Liver (tissue), 9 donors: ENCODE data around the gene ARHGEF16. TPM values are rescaled to one million over a fixed set of nuclear protein-coding genes. Genes with fewer than 3 reads are reported as not detected.

Experiments
- DNase-seq: peaks from one replicate; pipeline ENCODE4 v3.0.0-alpha.2; 2017; ENCODE audit warnings: low spot score
- H3K27ac ChIP-seq, 2 donors: one replicate each; pipeline ENCODE4 v1.7.0; 2013; ENCODE audit warnings: inconsistent platforms in 2 of 2, low read length in 2 of 2, control low read depth in 1 of 2, low read depth in 1 of 2, mild to moderate bottlenecking in 1 of 2
- H3K27me3 ChIP-seq, 4 donors: one replicate each; pipeline versions ENCODE4 v1.6.1 to v1.7.0; 2013; ENCODE audit warnings: low read length in 3 of 4, inconsistent platforms in 1 of 4, mild to moderate bottlenecking in 1 of 4, moderate library complexity in 1 of 4; ENCODE audit not compliant: control insufficient read depth in 4 of 4, insufficient read depth in 4 of 4
- H3K36me3 ChIP-seq, 4 donors: one replicate each; pipeline versions ENCODE4 v1.6.1 to v1.7.0; 2013; ENCODE audit warnings: low read length in 3 of 4, mild to moderate bottlenecking in 3 of 4, low read depth in 1 of 4, moderate library complexity in 1 of 4; ENCODE audit not compliant: control insufficient read depth in 4 of 4, insufficient read depth in 3 of 4
- H3K4me1 ChIP-seq, 4 donors: one replicate each; pipeline versions ENCODE4 v1.6.1 to v1.7.0; 2013; ENCODE audit warnings: low read length in 3 of 4, mild to moderate bottlenecking in 3 of 4, moderate library complexity in 1 of 4; ENCODE audit not compliant: control insufficient read depth in 4 of 4, insufficient read depth in 4 of 4
- H3K4me3 ChIP-seq, 3 donors: one replicate each; pipeline versions ENCODE4 v1.6.1 to v1.7.0; 2013; ENCODE audit warnings: low read length in 3 of 3, control low read depth in 1 of 3, low read depth in 1 of 3, mild to moderate bottlenecking in 1 of 3
- H3K9ac ChIP-seq, 2 donors: one replicate each; pipeline ENCODE4 v1.7.0; 2013; ENCODE audit warnings: low read length in 2 of 2, mild to moderate bottlenecking in 2 of 2, moderate library complexity in 2 of 2, control low read depth in 1 of 2, low read depth in 1 of 2
- H3K9me3 ChIP-seq, 4 donors: one replicate each; pipeline versions ENCODE4 v1.6.1 to v1.7.0; 2013; ENCODE audit warnings: low read length in 3 of 4; ENCODE audit not compliant: control insufficient read depth in 4 of 4
- EGR1 ChIP-seq, 2 donors: IDR thresholded peaks; 2 replicates each; pipeline ENCODE4 v1.6.1; 2016 to 2018; ENCODE audit warnings: antibody characterized with exemption in 2 of 2, low read depth in 2 of 2
- FOXA2 ChIP-seq: IDR thresholded peaks from 2 replicates; pipeline ENCODE4 v1.6.1; 2016; ENCODE audit warnings: antibody characterized with exemption
- GABPA ChIP-seq, 2 donors: IDR thresholded peaks in 1 of 2; conservative IDR thresholded peaks in 1 of 2; 2 replicates each; pipeline ENCODE4 v1.6.1; 2016; ENCODE audit warnings: antibody characterized with exemption in 2 of 2, mild to moderate bottlenecking in 1 of 2, moderate library complexity in 1 of 2
- HNF4A ChIP-seq, 2 donors: conservative IDR thresholded peaks; 2 replicates each; pipeline ENCODE4 v1.6.1; 2016; ENCODE audit warnings: antibody characterized with exemption in 2 of 2, mild to moderate bottlenecking in 2 of 2
- HNF4G ChIP-seq: IDR thresholded peaks from 2 replicates; pipeline ENCODE4 v1.6.1; 2016; ENCODE audit warnings: antibody characterized with exemption
- JUND ChIP-seq, 2 donors: IDR thresholded peaks; 2 replicates each; pipeline ENCODE4 v1.6.1; 2016; ENCODE audit warnings: antibody characterized with exemption in 2 of 2
- NR2F2 ChIP-seq: IDR thresholded peaks from 2 replicates; pipeline ENCODE4 v1.6.1; 2016; ENCODE audit warnings: antibody characterized with exemption
- RAD21 ChIP-seq, 2 donors: IDR thresholded peaks; 2 replicates each; pipeline ENCODE4 v1.6.1; 2016; ENCODE audit warnings: antibody characterized with exemption in 2 of 2, mild to moderate bottlenecking in 2 of 2
- RXRA ChIP-seq, 2 donors: IDR thresholded peaks; 2 replicates each; pipeline ENCODE4 v1.6.1; 2017 to 2018; ENCODE audit warnings: antibody characterized with exemption in 2 of 2, mild to moderate bottlenecking in 1 of 2
- SP1 ChIP-seq: IDR thresholded peaks from 2 replicates; pipeline ENCODE4 v1.6.1; 2018; ENCODE audit warnings: antibody characterized with exemption, mild to moderate bottlenecking
- TAF1 ChIP-seq: conservative IDR thresholded peaks from 2 replicates; pipeline ENCODE4 v1.6.1; 2016; ENCODE audit warnings: antibody characterized with exemption, mild to moderate bottlenecking
- YY1 ChIP-seq: IDR thresholded peaks from 2 replicates; pipeline ENCODE4 v1.6.1; 2016; ENCODE audit warnings: antibody characterized with exemption, mild to moderate bottlenecking
- ZBTB33 ChIP-seq: IDR thresholded peaks from 2 replicates; pipeline ENCODE4 v1.6.1; 2016; ENCODE audit warnings: antibody characterized with exemption
- WGBS: extraction: QIAGEN DNeasy Blood & Tissue Kit; methylation state at CpG from one replicate; pipeline ENCODE4 v1.1.7; 2013; 5-methylcytosine and 5-hydroxymethylcytosine counted together
- polyA plus RNA-seq, 2 donors: library from polyadenylated mRNA; stranded (reverse) in 1 of 2; unstranded in 1 of 2; fragments of 200-250 nt in 1 of 2; fragments of >200 nt in 1 of 2; fragmentation: Nextera tagmentation in 1 of 2; extraction: Ambion mirVana in 1 of 2; gene quantifications; one replicate each; pipeline versions ENCODE4 v1.2.1 to v1.2.3, GENCODE V29; 2013 to 2015
- total RNA-seq, 2 donors: library from RNA; depleted of rRNA; stranded (reverse); fragments of >200 nt; gene quantifications; one replicate each; pipeline ENCODE4 v1.2.3, GENCODE V29; 2014
- TF ChIP-seq, protein P1 (sequence below): IDR thresholded peaks from 2 replicates; pipeline ENCODE4 v1.6.1; 2016; ENCODE audit warnings: antibody characterized with exemption
- TF ChIP-seq, protein P2 (sequence below): IDR thresholded peaks from 2 replicates; pipeline ENCODE4 v1.6.1; 2016; ENCODE audit warnings: antibody characterized with exemption
- TF ChIP-seq, protein P3 (sequence below): IDR thresholded peaks from 2 replicates; pipeline ENCODE4 v1.6.1; 2016; ENCODE audit warnings: antibody characterized with exemption, mild to moderate bottlenecking
- TF ChIP-seq, protein P4 (sequence below): fragments of 150-350 bp; IDR thresholded peaks from 2 replicates; pipeline ENCODE4 v1.5.1; 2017; ENCODE audit warnings: improper control_type of control experiment, low read depth, low read length; ENCODE audit not compliant: missing input control
- donor health status: healthy.
- donor health status: healthy.
- donor health status: healthy.
- donor health status: healthy.
- donor health status: healthy.

Gene ARHGEF16
- total and polyA plus RNA-seq, 4 donors: 0.65 to 5.6 (median 2.8) TPM

GRCh38 chr1:3441410-3441847 lies 13.0 kb upstream of the ARHGEF16 start:
- Histone ChIP-seq H3K4me1 (no peaks in the 10 kb centered on the region), H3K27me3 (no peaks in the 10 kb centered on the region), H3K9ac (no peak overlapping the region), H3K36me3 (no peaks in the 10 kb centered on the region), H3K27ac (no peak overlapping the region), H3K4me3 (no peak overlapping the region), H3K9me3 (no peaks in the 10 kb centered on the region)
- DNase-seq: no peak
- TF ChIP-seq SP1 (no peak), YY1 (no peak), GABPA (IDR thresholded peaks at IDR 0.05 in 1 of 2, conservative IDR thresholded peaks at IDR 0.05 in 1 of 2) (no peak), FOXA2 (no peak), NR2F2 (no peak), RXRA (IDR thresholded peaks at IDR 0.05) (no peak), TAF1 (no peak), HNF4A (conservative IDR thresholded peaks at IDR 0.05) (no peak), ZBTB33 (no peak), RAD21 (IDR thresholded peaks at IDR 0.05) (no peak), EGR1 (IDR thresholded peaks at IDR 0.05; ENCODE audit: low read depth in 2 of 2) (no peak), HNF4G (no peak), JUND (IDR thresholded peaks at IDR 0.05) (no peak)
- TF ChIP-seq, protein P1, sequence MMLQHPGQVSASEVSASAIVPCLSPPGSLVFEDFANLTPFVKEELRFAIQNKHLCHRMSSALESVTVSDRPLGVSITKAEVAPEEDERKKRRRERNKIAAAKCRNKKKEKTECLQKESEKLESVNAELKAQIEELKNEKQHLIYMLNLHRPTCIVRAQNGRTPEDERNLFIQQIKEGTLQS: no peak
- TF ChIP-seq, protein P2, sequence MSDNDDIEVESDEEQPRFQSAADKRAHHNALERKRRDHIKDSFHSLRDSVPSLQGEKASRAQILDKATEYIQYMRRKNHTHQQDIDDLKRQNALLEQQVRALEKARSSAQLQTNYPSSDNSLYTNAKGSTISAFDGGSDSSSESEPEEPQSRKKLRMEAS: no peak
- 40% methylated on average over 8 of the region's 8 CpGs for WGBS

DNA sequence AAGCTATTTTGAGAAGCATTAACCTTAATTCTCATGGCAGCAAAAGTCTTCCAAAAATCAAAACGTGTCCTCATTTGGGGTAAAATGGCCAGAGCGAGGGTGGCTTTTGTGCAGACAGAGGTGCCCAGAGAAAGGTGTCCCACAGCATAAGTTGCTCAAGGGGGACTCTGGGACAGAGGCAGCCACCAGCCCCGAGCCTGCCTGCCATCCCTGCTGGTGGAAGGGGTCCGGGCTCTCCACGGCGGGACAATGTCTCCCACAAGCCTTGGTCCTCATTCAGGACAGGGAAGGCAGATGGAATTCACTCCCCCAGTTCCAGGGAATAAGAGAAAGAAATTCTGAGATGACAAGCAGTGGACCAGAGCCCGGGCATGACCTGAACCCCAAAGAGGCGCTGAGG lies 12.6 kb upstream of the ARHGEF16 start:
- DNase-seq: no peak
- WGBS: 75% methylated on average over 8 of the region's 8 CpGs
- H3K4me3 ChIP-seq: no peak overlapping the region

More for the DNA sequence above, 12.6 kb upstream of the ARHGEF16 start:
- no peak for TF ChIP-seq TAF1
- TF ChIP-seq, protein P3, sequence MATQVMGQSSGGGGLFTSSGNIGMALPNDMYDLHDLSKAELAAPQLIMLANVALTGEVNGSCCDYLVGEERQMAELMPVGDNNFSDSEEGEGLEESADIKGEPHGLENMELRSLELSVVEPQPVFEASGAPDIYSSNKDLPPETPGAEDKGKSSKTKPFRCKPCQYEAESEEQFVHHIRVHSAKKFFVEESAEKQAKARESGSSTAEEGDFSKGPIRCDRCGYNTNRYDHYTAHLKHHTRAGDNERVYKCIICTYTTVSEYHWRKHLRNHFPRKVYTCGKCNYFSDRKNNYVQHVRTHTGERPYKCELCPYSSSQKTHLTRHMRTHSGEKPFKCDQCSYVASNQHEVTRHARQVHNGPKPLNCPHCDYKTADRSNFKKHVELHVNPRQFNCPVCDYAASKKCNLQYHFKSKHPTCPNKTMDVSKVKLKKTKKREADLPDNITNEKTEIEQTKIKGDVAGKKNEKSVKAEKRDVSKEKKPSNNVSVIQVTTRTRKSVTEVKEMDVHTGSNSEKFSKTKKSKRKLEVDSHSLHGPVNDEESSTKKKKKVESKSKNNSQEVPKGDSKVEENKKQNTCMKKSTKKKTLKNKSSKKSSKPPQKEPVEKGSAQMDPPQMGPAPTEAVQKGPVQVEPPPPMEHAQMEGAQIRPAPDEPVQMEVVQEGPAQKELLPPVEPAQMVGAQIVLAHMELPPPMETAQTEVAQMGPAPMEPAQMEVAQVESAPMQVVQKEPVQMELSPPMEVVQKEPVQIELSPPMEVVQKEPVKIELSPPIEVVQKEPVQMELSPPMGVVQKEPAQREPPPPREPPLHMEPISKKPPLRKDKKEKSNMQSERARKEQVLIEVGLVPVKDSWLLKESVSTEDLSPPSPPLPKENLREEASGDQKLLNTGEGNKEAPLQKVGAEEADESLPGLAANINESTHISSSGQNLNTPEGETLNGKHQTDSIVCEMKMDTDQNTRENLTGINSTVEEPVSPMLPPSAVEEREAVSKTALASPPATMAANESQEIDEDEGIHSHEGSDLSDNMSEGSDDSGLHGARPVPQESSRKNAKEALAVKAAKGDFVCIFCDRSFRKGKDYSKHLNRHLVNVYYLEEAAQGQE: no peak
- TF ChIP-seq, protein P4, sequence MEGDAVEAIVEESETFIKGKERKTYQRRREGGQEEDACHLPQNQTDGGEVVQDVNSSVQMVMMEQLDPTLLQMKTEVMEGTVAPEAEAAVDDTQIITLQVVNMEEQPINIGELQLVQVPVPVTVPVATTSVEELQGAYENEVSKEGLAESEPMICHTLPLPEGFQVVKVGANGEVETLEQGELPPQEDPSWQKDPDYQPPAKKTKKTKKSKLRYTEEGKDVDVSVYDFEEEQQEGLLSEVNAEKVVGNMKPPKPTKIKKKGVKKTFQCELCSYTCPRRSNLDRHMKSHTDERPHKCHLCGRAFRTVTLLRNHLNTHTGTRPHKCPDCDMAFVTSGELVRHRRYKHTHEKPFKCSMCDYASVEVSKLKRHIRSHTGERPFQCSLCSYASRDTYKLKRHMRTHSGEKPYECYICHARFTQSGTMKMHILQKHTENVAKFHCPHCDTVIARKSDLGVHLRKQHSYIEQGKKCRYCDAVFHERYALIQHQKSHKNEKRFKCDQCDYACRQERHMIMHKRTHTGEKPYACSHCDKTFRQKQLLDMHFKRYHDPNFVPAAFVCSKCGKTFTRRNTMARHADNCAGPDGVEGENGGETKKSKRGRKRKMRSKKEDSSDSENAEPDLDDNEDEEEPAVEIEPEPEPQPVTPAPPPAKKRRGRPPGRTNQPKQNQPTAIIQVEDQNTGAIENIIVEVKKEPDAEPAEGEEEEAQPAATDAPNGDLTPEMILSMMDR: no peak
- no peak for TF ChIP-seq HNF4A (conservative IDR thresholded peaks at IDR 0.05)
- TF ChIP-seq EGR1 (IDR thresholded peaks at IDR 0.05; ENCODE audit: low read depth in 2 of 2): no peak
- TF ChIP-seq, protein P1: no peak
- no peaks in the 10 kb centered on the region for H3K9me3 ChIP-seq
- no peaks in the 10 kb centered on the region for H3K27me3 ChIP-seq
- H3K27ac ChIP-seq: no peak overlapping the region
- no peaks in the 10 kb centered on the region for H3K36me3 ChIP-seq
- no peaks in the 10 kb centered on the region for H3K4me1 ChIP-seq
- no peak overlapping the region for H3K9ac ChIP-seq
